PC-9 (cell line): ENCODE results near the gene UBA5. TPM values are rescaled to one million over a fixed set of nuclear protein-coding genes. Genes with fewer than 3 reads are reported as not detected.
"Not testable (repeated sequence)": the region's sequence is repeated elsewhere in the genome, so short reads cannot be mapped to it uniquely, and the experiment has no call there.

ENCODE experiments used
- BruUV-seq: library from RNA; stranded (reverse); fragments of 400-500 nt; replicated peaks from 2 replicates; lab custom pipeline; 2021; lab: Mats Ljungman, UMichigan
- CTCF ChIA-PET: fragments of 300-600 bp; sonication (Branson Sonifier 250); formaldehyde crosslinking; loops from one replicate; lab custom pipeline; 2022; ENCODE audit warnings: antibody characterized with exemption; lab: Charles Lee
- POLR2A ChIA-PET: fragments of 300-600 bp; sonication (Branson Sonifier 250); formaldehyde crosslinking; loops from one replicate; lab custom pipeline; 2022; ENCODE audit warnings: antibody characterized with exemption; ENCODE audit not compliant: unreplicated experiment; lab: Charles Lee
- DNase-seq, 2 experiments: peaks; one replicate each; pipeline versions ENCODE4 v3.0.0 to v3.0.0-alpha.2; 2015 to 2022; ENCODE audit warnings: mixed read lengths in 1 of 2
- H2AFZ ChIP-seq: fragments of 200-600 bp; sonication (generic); 2 replicates; pipeline ENCODE4 v1.8.1; 2017; ENCODE audit warnings: antibody characterized with exemption
- H3F3A ChIP-seq: fragments of 200-600 bp; sonication (generic); 2 replicates; pipeline ENCODE4 v1.8.1; 2017; ENCODE audit warnings: antibody characterized with exemption, mild to moderate bottlenecking, low read depth; ENCODE audit not compliant: insufficient read depth
- H3K27ac ChIP-seq: fragments of 200-600 bp; sonication (generic); 2 replicates; pipeline ENCODE4 v1.6.1; 2016; ENCODE audit warnings: mixed run types
- H3K27me3 ChIP-seq: fragments of 200-600 bp; sonication (generic); 2 replicates; pipeline ENCODE4 v1.6.1; 2016; ENCODE audit warnings: low read depth, mixed run types; ENCODE audit not compliant: insufficient read depth
- H3K36me3 ChIP-seq: fragments of 200-600 bp; sonication (generic); 2 replicates; pipeline ENCODE4 v1.6.1; 2016; ENCODE audit warnings: low read depth, mixed run types
- H3K4me1 ChIP-seq: fragments of 200-600 bp; sonication (generic); replicated peaks from 2 replicates; pipeline ENCODE4 v1.6.1; 2016; ENCODE audit warnings: mixed run types; ENCODE audit not compliant: insufficient read depth
- H3K4me2 ChIP-seq: fragments of 200-600 bp; sonication (generic); 2 replicates; pipeline ENCODE4 v1.6.1; 2017; ENCODE audit warnings: mixed run types
- H3K4me3 ChIP-seq: fragments of 200-600 bp; sonication (generic); 2 replicates; pipeline ENCODE4 v1.6.1; 2016; ENCODE audit warnings: mixed run types
- H3K79me2 ChIP-seq: fragments of 200-600 bp; sonication (generic); 2 replicates; pipeline ENCODE4 v1.6.1; 2017; ENCODE audit warnings: low read depth, mixed run types
- H3K9me2 ChIP-seq: fragments of 200-600 bp; sonication (generic); 2 replicates; pipeline ENCODE4 v1.8.1; 2017; ENCODE audit warnings: mild to moderate bottlenecking; ENCODE audit not compliant: insufficient read depth
- H3K9me3 ChIP-seq: fragments of 200-600 bp; sonication (generic); 2 replicates; pipeline ENCODE4 v1.8.1; 2016; ENCODE audit warnings: low read depth; ENCODE audit not compliant: insufficient read depth
- H4K20me1 ChIP-seq: fragments of 200-600 bp; sonication (generic); 2 replicates; pipeline ENCODE4 v1.8.1; 2017; ENCODE audit not compliant: insufficient read depth
- EZH2 ChIP-seq: fragments of 200-600 bp; sonication (generic); IDR thresholded peaks from 2 replicates; pipeline ENCODE4 v1.8.0; 2017; ENCODE audit warnings: antibody characterized with exemption, low read depth
- intact Hi-C: fragments of 100-400 bp; cut with micrococcal nuclease; formaldehyde crosslinking; loops from one replicate; pipeline ENCODE4 v1.10.0; 2022; ENCODE audit not compliant: unreplicated experiment
- total RNA-seq: library from RNA; stranded (reverse); gene quantifications from 2 replicates; pipeline ENCODE4 v1.2.3, GENCODE V29; 2021
- TF ChIP-seq, protein P1 (sequence below): fragments of 200-600 bp; sonication (generic); conservative IDR thresholded peaks from 2 replicates; pipeline ENCODE4 v1.6.1; 2017; ENCODE audit warnings: mixed run types, antibody characterized with exemption, mild to moderate bottlenecking, moderate library complexity

Gene UBA5
- total RNA-seq, 1 experiment from 2014 or later: 41.6 TPM

DNA sequence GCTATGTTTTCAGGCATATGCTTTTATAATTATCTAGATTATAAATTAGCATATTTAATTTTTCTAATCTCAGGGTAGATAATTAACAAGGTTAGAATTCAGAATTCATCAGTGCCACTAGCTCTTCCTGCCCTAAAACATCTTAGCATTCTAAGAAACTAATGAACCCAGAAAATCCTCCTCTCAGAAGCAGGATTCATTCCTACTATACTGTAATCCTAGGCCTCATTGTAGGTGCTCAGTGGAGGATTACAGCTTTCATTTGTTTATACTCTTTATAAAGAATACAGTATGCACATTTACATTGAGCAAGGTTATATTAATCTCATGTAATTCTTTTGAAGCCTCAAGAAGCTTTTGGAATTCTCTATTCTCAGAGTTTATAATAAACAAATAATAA, 21.4 kb upstream of the UBA5 start:
- Histone ChIP-seq H3K27me3 (no peaks in the 10 kb centered on the region), H3K9me2 (no peaks in the 10 kb centered on the region), H3K4me2 (no peak overlapping the region), H2AFZ (no peak overlapping the region), H4K20me1 (no peaks in the 10 kb centered on the region), H3K4me1 (peaks cover 10% of the 10 kb centered on the region; the same call in 1 of the 2 replicates), H3K79me2 (no peaks in the 10 kb centered on the region), H3K9me3 (no peaks in the 10 kb centered on the region), H3K36me3 (no peaks in the 10 kb centered on the region), H3K27ac (no peak overlapping the region), H3F3A (no peaks in the 10 kb centered on the region), H3K4me3 (no peak overlapping the region)
- ChIA-PET CTCF (no interaction called here), POLR2A (no interaction called here)
- TF ChIP-seq, protein P1, sequence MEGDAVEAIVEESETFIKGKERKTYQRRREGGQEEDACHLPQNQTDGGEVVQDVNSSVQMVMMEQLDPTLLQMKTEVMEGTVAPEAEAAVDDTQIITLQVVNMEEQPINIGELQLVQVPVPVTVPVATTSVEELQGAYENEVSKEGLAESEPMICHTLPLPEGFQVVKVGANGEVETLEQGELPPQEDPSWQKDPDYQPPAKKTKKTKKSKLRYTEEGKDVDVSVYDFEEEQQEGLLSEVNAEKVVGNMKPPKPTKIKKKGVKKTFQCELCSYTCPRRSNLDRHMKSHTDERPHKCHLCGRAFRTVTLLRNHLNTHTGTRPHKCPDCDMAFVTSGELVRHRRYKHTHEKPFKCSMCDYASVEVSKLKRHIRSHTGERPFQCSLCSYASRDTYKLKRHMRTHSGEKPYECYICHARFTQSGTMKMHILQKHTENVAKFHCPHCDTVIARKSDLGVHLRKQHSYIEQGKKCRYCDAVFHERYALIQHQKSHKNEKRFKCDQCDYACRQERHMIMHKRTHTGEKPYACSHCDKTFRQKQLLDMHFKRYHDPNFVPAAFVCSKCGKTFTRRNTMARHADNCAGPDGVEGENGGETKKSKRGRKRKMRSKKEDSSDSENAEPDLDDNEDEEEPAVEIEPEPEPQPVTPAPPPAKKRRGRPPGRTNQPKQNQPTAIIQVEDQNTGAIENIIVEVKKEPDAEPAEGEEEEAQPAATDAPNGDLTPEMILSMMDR: no peak
- TF ChIP-seq EZH2: no peak
- intact Hi-C loops: no loop called here
- no peak for DNase-seq
- BruUV-seq: no TSS peak

DNA sequence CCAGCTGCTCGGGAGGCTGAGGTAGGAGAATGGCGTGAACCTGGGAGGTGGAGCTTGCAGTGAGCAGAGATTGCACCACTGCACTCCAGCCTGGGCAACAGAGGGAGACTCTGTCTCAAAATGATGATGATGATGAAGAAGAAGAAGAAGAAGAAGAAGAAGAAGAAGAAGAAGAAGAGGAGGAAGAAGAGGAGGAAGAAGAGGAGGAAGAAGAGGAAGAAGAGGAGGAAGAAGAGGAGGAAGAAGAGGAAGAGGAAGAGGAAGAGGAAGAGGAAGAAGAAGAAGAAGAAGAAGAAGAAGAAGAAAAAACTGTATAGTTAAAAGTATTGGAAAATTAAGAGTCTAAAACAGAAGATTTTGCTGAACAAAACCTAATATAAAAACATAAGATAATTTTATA, 18.7 kb upstream of the UBA5 start:
- H3F3A ChIP-seq, H3K4me2 ChIP-seq, H2AFZ ChIP-seq, DNase-seq, H3K9me3 ChIP-seq, H3K79me2 ChIP-seq, H3K36me3 ChIP-seq, H3K4me1 ChIP-seq, BruUV-seq, H3K27me3 ChIP-seq, POLR2A ChIA-PET, H3K9me2 ChIP-seq, H4K20me1 ChIP-seq, H3K4me3 ChIP-seq, H3K27ac ChIP-seq: not testable (repeated sequence)
- CTCF ChIA-PET: interaction anchor here (1.1 to 2.0 kb wide), 2 partner anchors 105 to 289 kb away, joined by 7 to 11 read pairs; no protein-coding TSS in a partner anchor
- intact Hi-C loops: loop anchor here (10.0 kb wide), 1 partner anchor 387 kb away; no protein-coding TSS in a partner anchor

DNA sequence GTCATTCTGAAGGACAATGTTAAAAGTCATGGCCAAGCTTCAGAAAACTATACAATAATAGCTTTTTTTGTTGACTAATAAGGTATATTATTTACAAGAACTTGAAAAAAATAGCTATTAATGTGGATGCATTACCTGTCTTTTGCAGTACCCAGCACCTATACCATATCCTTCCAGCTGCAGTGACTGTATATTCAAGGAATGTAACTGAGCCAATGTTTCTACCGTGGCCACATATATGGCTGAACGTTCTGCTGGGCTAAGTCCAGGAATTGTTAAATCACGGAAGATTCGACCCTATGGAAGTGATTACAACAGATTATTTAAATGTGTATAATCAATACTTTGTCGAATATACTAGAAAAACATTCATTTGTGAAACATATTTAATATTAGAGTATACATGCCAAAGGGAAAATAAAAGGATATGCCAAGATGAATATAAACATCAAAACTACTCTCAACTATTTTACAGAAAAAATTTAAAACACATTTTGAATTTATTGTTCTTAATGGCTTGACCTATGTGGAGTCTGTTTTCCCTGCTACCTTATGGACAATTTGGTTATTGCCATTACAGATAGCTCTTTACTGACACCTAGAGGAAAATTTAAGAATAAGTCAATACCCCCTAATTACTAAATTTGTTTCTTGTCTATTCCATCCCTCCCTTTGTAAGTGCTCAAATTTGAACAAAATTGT, 18.1 kb upstream of the UBA5 start:
- peaks cover 10% of the 10 kb centered on the region; the same call in 1 of the 2 replicates for H3K4me1 ChIP-seq
- no peaks in the 10 kb centered on the region for H3K9me2 ChIP-seq
- POLR2A ChIA-PET: interaction anchor here (0.6 to 0.7 kb wide), 2 partner anchors 288 to 613 kb away, joined by 3 to 4 read pairs; no protein-coding TSS in a partner anchor
- no peak overlapping the region for H3K4me3 ChIP-seq
- H2AFZ ChIP-seq: no peak overlapping the region
- intact Hi-C loops: loop anchor here (1.0 to 10.0 kb wide), 3 partner anchors 106 to 387 kb away; no protein-coding TSS in a partner anchor
- H4K20me1 ChIP-seq: no peaks in the 10 kb centered on the region
- no peaks in the 10 kb centered on the region for H3F3A ChIP-seq
- no peak overlapping the region for H3K4me2 ChIP-seq
- no peaks in the 10 kb centered on the region for H3K27me3 ChIP-seq
- no peaks in the 10 kb centered on the region for H3K79me2 ChIP-seq
- TF ChIP-seq, protein P1: peak; percentile 82
- no peak for TF ChIP-seq EZH2
- DNase-seq: peak in 1 of 2 experiments; percentile 34
- H3K9me3 ChIP-seq: no peaks in the 10 kb centered on the region; the same call in 1 of the 2 replicates
- H3K27ac ChIP-seq: no peak overlapping the region
- CTCF ChIA-PET: interaction anchor here (1.1 to 2.0 kb wide), 3 partner anchors 99 to 290 kb away, joined by 5 to 11 read pairs (median 7); no protein-coding TSS in a partner anchor
- BruUV-seq: no TSS peak
- H3K36me3 ChIP-seq: no peaks in the 10 kb centered on the region
